ENCODE results near the gene ACTG2.

ACTG2 gene

DNA sequence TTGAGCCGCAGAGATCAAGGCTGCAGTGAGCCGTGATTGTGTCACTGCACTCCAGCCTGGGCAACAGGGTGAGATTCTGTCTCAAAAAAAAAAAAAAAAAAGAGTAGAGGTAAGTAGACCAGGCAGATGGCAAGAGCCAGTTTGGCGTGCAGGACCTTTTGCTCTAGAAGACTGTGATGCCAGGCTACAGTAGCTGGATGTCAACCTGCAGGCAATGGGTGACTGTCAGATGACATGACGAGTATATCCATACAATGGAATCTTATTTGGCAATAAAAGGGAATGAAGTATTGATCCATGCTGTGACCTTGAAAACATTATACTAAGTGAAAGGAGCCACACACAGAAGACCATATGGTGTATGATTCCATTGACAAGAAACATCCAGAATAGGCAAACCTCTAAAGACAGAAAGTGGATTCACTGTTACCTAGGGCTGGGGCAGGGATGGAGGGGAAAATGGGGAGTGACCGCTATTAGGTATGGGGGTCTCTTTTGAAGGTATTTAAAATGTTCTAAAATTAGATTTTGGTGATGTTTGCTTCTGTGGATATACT is 22.7 kb downstream of the ACTG2 start:
- no peak for DNase-seq

DNA sequence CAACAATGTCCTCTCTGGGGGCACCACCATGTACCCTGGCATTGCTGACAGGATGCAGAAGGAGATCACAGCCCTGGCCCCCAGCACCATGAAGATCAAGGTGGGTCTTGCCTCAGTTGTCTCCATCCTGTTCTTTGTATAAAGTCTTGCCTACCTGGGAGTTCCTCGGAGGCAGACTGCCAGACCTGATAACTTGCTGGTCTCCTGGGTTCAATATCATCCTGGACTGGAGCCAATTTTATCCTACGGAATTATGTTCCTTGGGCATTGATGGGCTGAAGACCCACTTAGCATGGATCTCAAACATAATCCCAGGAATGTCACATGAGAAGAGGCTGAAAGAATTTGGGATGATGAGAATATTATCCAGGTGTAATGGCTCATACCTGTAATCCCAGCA is 23.9 kb downstream of the ACTG2 start:
- no peak for DNase-seq

DNA sequence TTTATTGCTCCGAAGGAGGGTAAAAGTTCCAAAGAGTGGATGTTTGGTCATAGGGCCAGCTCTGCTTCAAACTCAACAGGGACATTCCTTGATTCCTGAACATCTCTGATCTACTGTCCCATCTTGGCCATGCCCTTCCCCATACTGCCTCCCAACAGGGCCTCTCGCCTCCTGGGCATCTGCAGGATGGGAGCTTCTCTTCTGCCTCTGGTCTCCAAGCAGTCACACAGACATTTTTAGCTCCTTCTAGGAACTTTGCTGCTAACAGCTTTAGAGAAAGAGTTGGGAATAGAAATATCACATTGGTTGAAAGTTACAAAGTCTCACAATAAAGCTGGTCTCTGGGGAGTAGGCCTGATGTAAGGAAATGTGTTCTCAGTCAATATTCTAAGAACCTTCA is 24.5 kb downstream of the ACTG2 start:
- no peak for DNase-seq

DNA sequence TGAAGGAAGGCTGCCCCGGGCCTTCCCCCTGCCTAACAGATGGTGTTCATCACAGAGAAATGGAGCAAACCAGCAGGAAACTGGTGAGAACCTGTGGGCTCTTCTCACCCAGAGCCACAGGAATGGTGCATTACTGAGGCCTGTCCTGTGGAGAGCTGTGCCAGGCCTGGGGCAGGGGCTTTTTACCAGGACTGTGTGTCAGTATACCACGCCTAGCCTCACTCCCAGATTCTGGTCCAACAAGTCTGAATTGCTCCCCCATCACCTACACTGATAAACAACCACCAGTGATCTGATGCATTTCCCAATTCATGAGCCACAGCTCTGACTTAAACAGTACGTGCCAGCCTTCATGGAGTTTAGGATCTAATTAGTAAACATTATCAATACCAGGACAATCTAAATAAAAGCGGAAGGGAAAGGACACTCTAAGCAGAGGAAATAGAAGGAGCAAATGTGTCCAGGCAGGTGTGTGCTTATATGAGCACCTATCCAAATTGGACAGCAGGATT is 24.9 kb downstream of the ACTG2 start:
- DNase-seq, result no peak

DNA sequence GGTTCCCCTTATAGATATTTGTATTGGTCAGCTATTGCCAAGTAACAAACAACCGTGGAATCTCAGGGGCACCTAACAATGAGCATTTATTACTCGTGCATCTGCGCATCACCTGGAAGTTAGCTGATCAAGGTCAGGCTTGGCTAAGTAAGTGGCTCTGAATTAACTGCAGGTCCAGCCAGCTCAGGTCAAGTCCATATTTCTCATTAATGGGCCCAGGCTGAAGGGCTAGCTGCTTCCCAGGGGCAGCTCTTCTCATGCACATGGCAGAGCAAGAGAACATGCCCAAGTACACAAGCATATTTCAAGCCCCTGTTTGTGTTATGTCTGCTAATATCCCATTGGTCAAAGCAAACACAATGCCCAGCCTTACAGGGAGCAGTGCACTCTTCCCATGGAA is 26.0 kb downstream of the ACTG2 start:
- no peak for DNase-seq

DNA sequence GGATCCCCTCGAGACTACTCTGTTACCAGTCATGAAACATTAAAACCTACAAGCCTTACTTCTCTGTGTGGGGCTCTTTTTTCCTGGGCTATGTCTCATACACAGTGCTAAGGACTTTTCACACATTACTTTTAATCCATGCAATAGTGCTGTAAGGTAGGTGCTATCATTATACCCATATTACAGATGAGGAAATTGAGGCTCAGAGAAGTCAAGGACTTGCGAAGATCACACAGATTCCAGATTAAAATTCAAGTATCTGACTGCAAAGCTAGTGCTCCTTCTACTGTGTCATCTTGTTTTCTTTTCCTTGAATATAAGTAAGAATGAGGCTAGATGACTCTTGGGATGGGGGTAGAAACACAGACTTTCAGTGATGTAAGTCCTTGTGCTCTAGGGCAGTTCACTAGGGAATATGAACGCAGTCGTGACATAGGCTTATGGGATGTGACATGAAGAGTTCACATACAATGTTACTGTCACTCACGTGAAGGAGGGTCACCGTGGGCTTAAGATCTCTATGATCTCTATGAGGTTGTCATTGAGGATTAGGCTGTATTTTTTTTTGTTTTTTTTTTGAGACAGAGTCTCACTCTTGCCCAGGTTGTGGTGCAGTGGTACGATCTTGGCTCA is 26.9 kb downstream of the ACTG2 start:
- DNase-seq, result no peak

DNA sequence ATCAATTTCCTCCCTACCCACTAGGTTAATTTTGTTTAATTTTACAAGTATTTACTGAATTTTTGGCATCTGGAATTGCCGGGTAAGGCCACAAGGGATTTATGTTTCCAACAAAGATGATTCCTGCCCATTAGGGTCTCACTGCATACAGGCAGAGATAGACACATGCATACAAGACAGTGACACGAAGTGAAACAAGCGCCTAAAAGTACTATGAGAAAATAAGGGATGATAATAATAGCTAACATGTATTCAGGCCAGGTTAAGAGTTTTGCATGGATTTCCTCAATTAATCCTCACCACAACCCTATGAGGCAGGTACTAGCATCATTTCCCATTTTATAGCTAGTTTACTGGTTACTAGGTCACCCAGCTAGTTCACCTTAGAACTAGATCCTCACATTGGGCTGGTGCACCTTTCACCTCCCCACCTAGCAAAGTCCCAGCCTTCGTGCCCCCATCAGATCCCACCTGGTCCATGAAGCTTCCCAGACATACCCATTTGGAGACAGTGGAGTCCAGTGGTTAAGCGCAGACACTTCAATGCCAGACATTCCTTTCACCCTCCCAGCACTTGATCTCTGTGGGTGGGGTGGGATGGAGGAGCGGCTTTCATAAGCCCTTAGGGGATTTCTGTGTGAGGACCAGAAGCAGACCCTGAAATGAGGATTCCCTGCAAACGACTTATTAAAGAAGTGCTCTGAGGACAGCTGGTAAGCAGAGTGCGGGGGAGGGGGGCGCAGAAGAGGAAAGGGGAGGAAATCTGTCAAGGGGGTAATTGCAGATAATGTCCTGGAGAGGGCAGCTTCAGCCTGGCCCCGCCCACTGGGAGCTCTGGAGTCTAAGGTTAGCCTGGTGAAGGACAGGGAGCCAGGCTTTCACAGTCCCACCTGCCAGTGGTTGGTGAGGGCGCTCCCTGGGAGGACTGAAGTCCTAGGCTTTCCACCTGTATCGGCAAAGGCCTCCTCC is 28.1 kb downstream of the ACTG2 start:
- peak; percentile 26 to 37 for DNase-seq

DNA sequence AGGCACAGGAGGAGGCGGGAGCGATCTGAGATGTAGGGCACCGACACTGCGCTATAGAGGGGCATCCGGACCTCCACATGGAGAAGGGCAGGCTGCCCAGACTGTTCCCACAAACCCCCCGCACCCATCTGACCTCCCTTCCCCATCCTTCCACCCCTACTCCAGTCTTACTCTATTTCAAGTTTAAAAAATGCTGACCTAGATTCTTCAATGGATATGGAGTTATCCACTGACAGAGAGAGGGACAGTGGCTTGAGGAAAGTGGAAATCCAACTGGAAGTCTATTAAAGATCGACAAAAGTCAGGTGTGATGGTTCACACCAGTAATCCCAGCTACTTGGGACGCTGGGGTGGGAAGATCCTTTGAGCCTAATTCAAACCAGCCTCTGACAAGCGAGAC is 28.8 kb downstream of the ACTG2 start:
- DNase-seq, result no peak

DNA sequence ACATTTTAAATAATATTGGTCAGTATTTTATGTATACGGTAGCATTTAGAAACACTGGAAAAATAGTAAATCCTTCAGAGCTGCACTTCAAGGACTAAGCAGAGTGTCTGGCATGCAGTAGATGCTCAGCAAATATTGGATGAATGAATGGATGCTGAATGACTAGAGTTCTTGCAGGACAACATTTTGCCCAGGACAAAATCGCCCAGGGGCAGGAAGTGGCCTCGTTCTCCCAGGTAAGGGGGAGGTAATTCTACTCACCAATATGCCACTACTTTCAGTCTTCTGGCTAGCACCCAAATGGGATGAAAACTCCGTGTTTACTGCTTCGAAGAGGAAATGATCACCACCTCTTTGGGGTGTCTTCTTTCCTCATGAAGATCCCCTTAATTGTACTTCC is 29.9 kb downstream of the ACTG2 start:
- DNase-seq, result no peak

DNA sequence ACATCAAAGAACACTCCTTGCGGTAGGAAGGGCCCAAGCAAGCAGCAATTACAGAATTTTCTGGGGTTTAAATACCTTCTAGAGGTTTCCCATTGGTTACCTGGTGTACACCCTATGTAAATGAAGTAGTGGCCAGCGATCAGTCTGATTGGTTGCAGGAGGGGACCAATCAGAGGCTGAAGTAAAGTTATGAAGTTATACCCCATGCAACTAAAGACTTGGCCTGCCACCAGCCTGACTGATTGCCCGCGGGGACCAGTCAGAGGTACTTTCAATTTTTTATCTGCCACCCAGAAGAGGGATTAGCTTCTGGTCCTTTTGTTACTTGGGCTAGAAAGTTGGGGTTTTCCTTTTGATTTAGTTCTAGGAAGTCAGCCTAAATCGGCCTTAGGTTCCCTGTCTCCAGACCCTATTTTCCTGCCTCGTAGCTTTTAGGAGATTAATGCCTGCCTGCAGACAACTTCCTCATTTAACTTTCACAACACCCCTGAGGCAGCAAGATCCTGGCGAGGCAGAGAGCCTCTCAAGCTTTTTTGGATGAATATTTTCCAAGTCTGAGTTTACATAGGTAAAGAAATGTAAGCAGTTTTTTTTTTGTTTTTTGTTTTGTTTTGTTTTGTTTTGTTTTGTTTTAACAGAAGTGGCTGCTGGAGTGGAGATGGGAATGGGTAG is 32.4 kb downstream of the ACTG2 start:
- DNase-seq, result no peak

DNA sequence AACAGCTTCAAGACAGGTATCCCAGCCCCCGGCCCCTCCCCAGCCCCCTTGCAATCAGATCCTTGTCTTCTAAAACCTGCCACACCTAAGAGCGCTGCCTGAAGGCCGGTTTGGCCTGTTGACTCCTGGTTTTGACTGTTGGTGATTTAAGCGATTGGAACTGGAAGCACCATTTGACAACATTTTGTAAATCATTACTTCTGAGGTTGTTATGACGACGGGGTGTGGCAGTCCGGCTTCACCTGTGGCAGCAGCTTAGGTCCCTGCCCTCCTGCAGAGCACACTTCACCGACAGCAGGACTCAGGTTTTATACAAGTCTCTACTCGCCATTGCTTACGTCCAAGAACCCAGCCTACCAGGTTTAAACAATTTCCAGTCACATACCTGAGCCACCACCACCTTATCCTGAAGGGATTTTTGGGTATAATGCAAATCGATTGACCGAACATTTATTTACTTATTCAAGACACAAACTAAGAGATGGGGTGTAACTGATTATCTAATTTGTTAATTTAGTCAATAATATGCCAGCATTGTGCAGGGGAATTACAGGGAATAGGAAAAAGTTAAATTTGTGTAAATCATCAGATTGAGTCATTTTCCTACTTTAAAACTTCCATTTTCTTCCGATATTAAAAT is 33.2 kb downstream of the ACTG2 start:
- no peak for DNase-seq

DNA sequence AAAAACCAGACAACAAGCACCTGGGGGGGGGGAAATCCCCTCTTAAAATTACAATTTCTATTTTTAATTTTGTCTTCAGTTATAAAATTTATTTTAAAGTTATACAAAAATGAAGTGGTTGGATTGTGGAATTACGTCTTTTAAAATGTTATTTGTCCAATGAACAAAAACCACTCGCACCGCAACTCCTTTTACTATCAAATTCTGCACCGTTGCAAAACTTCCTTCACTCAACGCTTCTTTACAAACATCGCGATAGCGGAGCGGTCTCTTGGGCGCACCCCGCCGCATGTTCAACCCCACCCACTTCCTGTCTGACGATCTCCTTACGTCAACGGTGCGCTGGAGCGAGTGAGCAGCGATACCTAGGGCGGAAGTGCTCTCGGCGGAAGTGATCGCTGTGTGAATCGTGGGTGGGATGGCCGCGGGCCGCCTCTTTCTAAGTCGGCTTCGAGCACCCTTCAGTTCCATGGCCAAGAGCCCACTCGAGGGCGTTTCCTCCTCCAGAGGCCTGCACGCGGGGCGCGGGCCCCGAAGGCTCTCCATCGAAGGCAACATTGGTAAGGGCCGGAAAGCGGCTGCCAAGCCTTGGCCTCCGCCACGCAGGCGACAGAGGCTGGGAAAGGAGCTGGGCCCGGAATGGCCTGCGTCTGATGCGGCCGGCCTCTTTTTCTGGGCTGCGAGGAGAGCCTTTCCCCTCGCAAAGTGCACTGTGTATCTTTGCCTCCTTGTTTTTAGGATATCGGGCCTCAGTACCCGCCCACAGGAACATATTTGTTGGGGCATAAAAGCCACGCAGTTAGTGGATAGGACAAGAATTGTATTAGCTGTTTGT is 33.9 kb downstream of the ACTG2 start, which contains the start of gene DGUOK:
Gene DGUOK, plus strand, starts transcription at position 388 of the 835 bp plus-strand sequence. Its CDS starts 31 bp downstream, at position 419.
- DNase-seq, result peak; percentile 98 to 99

DNA sequence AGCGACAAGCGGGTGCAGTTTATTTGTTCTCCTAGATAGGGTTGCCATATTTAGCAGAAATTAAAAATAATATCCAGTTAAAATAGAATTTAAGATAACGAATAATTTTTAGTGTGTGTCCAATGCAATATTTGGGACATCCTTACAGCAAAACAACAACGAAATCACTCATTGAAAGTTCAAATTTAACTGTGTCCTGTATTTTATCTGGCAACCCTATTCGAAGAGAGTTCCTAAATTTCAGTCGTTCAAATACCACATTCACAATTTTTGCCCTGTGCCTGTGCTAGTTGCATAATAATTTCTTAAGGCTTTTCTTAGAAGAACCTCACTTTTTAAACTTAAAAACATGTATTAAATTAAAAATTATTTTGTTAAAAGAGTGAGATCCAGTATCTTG is 34.5 kb downstream of the ACTG2 start:
- DNase-seq, result no peak

DNA sequence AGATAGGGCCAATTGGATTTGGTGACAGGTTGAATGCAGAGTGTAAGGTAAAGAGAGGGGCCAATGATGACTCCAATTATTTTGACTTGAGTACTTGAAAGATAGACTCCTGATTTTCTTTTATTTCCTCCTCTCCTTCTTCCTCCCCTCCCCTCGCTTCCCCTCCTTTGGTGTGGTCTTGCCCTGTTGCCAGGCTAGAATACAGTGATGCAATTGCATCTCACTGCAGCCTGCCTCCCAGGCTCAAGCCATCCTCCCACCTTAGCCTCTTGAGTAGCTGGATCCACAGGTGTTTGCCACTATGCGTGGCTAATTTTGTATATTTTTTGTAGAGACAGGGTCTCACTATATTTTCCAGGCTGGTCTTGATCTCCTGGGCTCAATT is 36.1 kb downstream of the ACTG2 start:
- no peak for DNase-seq

DNA sequence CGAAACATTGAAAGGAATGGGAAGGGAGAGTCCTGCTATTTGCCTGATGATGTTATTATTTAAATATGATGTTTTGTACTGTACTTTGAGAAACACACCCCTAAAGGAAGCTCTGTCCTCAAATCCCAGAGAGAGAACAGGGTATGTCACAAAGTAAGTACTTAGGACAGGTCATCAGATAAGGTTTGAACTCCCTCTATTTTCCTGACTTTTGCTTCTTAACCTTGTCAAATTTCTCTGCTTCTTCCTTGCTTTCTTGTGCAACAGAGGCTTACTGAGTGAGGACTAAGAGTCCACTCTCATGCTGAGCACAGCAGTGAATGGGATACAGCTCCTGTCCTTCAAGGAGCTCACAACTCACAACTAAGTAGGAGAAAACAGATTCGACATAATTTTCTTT is 37.6 kb downstream of the ACTG2 start:
- no peak for DNase-seq

DNA sequence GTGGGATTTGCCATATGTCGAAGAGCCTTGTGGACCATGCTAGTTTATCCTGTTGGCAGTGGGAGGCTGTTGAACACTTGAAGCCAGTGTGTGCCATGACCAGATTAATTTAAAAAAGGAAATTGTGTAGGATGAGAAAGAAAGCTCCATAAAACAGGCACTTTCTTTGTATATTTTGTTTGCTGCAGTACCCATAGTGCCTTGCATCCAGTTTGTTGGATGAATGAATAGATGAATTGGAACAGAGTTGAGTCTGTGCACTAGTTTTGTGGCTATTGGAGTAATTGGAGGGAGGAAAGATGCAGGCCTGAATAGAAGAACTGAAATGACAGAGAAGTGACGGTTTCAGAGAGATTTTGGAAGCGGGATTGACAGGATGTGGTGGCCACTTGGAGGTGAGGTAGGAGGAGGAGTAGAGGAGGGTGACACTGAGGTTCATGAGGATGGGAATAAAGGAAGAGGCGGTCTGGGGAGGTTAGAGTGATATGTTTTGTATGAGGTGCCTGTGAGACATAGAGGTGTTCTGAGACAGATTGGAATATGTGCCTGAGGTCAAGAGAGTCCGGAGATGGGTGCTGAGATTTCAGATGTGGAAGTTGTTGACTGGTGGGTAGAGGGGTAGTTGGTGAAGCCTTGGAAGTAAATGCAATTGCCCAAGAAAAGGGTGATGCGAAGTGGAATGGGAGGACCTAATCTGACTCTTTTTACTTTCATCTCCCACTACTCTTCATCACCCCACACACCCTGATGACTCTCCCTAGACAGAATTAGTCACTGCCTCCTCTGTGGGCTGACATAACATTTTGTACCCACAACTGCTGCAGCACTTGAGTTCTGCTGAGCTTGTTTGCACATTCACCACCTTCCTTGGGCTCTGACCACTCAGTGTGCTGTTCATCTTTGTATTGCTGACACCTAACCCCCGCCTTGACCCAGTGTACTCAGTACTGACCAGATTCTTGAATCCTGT is 39.0 kb downstream of the ACTG2 start:
- DNase-seq, result no peak

DNA sequence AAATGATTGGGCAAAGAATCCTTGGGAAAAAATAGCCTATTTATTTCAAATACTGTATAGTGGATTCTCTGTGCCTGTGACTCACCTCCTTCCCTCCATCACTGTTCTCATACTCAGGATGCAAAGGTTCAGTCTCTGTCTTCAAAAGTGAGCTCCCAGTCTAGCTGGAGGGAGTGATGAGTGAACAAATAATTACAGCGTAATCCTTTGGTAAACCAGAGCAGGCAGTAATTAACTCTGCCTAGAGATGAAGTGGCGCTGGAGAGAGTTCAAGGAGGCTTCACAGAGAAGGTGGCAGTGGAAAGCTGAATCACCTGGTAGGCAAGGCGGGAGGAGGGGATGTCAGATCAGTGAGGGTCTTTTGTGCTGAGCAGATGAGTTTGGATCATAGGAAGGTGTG is 40.4 kb downstream of the ACTG2 start:
- no peak for DNase-seq

DNA sequence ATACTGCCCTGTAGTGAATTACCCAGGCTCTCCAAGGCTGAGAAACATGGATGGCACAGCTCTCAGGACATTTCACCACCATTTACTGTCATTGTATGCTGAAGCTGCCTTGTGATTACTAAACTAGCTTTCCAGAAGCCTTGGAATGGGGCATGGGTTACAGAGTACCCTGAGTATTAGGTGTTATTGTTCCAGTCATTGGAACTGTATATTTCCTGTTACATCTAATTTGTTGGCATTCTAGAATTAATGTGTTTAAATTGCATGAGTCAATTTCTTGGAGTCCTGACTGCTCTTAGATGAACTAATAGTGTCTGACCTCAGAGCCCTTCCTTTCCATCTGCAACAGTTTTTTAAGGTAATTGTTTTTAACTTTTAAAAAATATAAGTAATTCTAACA is 42.8 kb downstream of the ACTG2 start:
- DNase-seq, result no peak

DNA sequence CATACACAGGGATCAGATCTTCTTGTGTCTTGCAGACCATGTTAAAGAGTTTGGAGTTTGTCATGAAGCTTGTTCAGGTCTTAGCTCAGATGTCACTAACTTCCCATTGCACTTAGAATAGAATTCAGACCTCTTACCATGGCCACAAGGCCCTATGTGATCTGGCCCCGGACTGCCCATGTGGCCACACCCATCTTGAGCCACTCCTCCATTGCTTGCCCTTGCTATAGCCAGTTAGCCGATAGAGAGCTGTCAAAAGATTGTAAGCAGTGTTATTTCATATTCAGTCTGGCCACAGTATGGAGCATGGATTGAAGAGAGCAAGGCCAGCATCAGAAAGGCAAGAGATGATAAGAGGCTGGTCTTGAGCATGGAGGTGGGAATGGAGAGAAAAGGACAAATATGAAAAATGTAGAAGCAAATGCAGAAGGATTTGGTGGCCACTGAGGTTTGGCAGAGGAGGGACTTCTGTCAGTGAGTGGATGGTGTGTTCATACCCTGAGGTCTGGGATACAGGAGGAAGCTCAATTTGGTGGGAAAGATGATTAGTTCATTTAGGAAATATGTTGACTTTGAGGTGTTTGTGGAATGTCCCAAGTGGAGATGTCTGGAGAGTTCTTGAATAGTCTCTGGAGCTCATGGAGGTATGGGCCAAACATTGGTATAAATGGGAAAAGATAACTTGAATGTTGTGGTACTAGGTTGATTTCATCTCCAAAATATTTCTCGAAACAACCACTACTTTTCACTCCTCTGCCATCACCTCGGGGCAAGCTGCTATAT is 44.5 kb downstream of the ACTG2 start:
- no peak for DNase-seq

DNA sequence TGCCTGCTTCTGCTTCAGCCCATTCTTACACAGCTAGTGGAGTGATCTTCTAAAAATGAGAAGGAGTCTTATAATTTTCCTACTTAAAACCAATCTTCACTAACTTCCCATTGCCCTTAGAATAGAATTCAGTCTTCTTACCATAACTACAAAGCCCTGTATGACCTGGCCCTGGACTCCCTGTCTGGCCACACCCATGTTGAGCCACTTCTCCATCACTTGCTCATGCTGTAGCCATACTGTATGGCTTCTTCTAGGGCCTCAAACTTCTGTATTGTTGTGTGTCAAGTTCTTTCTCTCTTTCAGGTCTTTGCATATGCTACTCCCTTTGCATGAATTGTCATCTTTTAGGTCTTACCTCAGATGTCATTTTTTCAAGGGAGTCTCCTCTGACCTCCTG is 45.1 kb downstream of the ACTG2 start:
- no peak for DNase-seq
